ENCODE data around the gene DGKB.

- TF ChIP-seq CTCF (IDR thresholded peaks at IDR 0.05) (no peak), POLR2A (IDR thresholded peaks at IDR 0.05) (no peak), POLR2AphosphoS5 (IDR thresholded peaks at IDR 0.05) (no peak), EP300 (IDR thresholded peaks at IDR 0.05) (no peak)
These were observed 580.6 kb downstream of the DGKB start for GRCh38 chr7:14321947-14322346.

All from gastroesophageal sphincter (tissue), 3 donors.